HG03045 (cell line): ENCODE measurements around the gene ATP6V1B1.
"Not testable (repeated sequence)": the region's sequence is repeated elsewhere in the genome, so short reads cannot be mapped to it uniquely, and the experiment has no call there.

Experiments used
- ATAC-seq: cut with Tn5 transposase; IDR thresholded peaks from one replicate; pipeline ENCODE4 v1.9.1; 2021; ENCODE audit warnings: mild to moderate bottlenecking, moderate library complexity; ENCODE audit not compliant: unreplicated experiment

The ATP6V1B1 gene

DNA sequence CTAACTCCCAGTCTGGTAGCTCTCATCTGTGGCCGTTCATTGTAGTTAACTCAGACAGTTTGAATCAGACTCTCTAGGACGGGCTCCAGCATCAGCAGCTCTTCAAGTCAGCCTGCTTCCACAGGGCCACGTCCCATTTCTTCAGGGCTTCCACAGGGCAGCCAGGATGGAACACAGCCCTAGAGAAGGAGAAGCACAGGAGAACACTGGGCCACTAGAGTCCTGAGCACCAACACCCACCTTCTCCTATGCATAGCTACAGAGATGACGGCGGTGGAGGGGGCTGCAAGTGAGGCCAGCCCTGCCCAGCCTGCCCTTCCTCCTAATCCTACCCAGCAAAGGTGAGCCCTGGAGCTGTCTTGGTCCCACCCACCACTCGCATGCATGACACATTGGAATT lies 69.2 kb downstream of the ATP6V1B1 start:
- ATAC-seq = no peak

DNA sequence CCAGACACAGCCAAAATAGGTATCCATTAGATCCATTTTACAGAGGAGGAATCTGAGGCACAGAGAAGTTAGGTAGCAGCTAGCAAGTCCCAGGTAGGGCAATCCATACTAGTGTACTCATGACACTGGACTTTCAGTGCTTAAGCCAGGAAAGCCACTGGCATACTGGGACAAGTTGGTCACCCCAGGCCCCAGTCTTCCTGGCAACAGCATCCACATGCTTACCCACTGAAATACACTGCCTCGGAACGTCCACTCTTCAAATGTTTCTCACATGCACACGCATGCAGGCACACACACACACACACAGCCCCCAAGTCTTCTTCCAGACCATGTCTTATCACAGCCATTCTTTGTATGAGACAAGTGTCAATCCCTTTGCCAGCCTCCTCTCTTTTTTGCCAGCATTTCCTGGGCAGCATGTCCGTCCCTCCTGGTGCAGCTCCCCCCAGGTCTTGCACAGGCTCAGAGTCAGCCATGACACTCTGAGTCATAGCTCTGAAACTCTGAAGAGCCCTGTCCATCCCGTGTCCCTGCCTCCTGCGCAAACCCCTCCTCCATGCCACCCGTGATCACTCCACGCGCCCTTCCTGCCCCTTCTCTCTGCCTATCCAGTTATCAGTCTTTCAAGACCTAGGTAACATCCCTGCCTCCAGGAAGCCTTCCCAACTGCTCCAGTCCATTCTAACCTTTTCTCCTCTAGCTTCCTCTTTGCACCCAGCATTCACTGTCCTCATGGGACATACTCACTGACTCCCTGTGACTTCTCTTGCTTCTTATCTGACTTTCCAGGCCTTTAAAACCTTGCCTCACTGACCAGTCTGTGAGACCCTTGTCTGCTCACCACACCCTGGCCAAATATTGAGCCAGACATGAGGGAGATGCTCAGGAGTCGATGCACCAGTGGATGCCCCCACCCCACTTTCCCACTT lies 69.8 kb downstream of the ATP6V1B1 start:
- ATAC-seq = no peak

DNA sequence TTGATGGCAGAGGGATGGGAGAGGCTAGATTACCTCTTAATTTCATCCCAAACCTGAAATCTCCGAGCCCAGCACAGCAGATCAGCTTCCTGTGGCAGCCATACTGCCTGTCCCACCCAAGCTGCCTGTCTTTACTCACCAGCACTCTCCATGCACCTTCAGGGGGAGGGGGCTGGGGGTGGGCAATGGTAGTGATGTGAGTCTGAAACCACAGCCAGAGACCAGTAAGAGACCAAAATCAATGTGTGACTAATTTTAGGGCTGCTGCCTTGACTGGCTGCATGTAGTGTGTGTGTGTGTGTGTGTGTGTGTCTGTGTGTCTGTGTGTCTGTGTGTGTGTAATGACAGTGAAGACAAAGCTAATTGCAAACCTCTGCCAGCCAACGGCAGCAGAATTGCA lies 70.6 kb downstream of the ATP6V1B1 start:
- ATAC-seq = no peak

DNA sequence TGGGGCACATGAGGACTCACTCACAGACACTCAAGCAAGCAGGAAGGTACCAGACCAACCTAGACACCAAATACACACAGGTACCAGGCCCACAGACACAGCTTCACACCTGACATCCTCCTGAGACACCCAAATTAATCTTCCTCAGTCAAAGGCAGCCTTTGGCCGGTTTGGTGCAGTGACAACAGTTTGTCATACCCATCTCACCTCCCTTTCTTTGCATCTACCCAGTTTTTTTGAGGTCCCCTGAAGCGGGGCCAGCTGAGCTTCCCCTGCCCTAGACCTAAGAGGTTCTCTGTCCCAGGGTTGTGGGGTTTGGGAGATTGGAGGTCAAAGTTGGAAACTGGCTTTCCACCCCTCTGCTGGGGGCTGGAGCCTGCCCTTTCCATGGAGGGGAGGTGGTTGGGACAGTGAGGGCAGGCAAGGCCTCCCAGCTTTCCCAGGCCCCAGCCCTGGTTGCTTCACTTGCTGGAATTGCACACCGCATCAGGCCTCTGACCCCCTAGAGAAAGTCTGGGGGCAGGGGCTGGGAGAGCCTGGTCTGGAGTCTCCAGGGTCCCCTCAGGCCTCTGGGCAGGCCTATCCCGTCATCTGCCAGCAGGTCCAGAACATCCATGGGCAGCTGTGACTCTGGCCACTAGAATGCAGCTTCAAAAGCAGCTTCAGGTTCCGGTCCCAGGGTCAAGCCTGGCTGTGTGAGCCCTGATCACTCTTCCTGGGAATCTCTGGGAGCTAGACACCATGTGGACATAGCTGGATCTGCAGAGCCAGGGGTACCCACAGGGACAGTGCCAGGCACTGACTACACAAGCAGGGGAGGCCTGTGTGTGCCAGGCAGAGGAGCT lies 71.5 kb downstream of the ATP6V1B1 start:
- no peak for ATAC-seq

DNA sequence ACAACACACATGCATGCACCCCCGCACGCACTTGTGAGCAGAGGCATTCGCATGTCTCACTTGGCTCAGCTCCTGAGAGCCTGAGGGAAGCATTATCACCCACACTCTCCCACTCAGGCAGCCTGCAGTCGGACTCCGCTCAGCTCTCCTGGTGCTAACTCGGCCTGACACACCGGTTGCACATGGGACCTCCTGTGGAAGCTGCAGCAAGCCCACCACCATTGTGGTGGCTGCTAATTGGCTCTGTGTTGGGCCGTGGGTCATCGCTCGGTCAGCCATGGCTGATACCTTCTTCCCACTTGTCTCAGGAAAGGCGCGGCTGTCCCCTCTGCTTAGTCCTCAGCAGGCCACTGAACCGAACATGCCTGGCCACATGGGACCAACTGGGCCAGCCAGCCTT lies 72.6 kb downstream of the ATP6V1B1 start:
- no peak for ATAC-seq

DNA sequence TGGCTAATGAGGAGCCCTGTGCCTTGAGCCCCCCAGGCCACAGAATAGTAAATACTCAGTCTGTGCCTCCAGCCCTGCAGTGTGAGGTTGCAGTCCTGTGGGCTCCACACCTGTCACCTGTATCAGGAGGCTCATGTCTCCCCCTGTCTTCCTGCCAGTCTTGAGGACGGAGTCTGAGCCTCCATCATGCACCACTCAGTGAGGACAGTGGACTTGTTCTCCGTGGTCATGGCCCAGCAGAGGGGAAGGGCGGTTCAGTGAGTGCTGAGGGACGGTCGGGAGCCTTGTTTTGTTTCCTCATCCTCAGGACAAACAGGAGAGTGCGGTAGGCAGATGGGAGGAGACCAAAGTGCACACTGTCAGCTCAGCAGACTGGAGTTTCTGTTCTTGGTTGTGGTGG lies 76.1 kb downstream of the ATP6V1B1 start:
- ATAC-seq = not testable (repeated sequence)
